AG09309 (cell line): ENCODE results near the gene ADIPOR2.

ENCODE experiments used
- DNase-seq: peaks from one replicate; pipeline ENCODE4 v3.0.0-alpha.2; 2010; ENCODE audit warnings: low read depth
- H3K4me3 ChIP-seq: 2 replicates; pipeline ENCODE4 v1.5.1; 2011; ENCODE audit warnings: mild to moderate bottlenecking, low read depth, low read length, moderate library complexity; ENCODE audit not compliant: control insufficient read depth
- CTCF ChIP-seq: IDR thresholded peaks from 2 replicates; pipeline ENCODE4 v1.5.1; 2011; ENCODE audit warnings: mild to moderate bottlenecking, low read depth, low read length, inconsistent platforms; ENCODE audit not compliant: insufficient read depth, control insufficient read depth; ENCODE audit errors: missing control alignments

The ADIPOR2 gene

DNA sequence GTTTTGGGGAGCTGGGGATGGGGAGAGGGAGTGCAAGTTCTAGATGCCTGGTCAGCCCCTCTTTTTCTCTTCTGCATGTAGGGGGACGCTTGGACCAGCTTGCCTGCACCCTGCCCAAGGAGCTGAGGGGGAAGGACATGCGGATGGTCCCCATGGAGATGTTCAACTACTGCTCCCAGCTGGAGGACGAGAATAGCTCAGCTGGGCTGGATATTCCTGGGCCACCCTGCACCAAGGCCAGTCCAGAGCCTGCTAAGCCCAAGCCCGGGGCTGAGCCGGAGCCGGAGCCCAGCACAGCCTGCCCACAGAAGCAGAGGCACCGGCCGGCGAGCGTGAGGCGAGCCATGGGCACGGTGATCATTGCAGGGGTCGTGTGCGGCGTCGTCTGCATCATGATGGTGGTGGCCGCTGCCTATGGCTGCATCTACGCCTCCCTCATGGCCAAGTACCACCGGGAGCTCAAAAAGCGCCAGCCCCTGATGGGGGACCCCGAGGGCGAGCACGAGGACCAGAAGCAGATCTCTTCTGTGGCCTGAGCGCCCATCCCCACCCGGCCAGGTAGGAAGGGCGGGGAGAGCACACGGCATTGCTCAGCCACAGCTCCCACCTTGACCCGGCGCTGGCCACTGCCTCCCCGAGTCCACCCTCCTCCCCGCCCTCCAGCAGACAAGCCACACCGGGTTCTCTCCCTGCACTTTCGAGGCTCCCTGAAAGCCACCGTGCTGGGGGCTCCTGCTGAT is 143.5 kb downstream of the ADIPOR2 start:
- TF ChIP-seq CTCF, result no peak
- H3K4me3 ChIP-seq, result no peak overlapping the region
- DNase-seq, result no peak

- no peak overlapping the region for H3K4me3 ChIP-seq
- TF ChIP-seq CTCF, result no peak
- DNase-seq, result no peak
These were observed 144.6 kb downstream of the ADIPOR2 start for GRCh38 chr12:1835211-1836131.

- TF ChIP-seq CTCF, result no peak
- DNase-seq, result no peak
- no peak overlapping the region for H3K4me3 ChIP-seq
These were observed 145.5 kb downstream of the ADIPOR2 start for GRCh38 chr12:1836241-1836803.

GRCh38 chr12:1836854-1837421 is 146.1 kb downstream of the ADIPOR2 start:
- no peak for DNase-seq
- no peak overlapping the region for H3K4me3 ChIP-seq
- TF ChIP-seq CTCF, result no peak

- H3K4me3 ChIP-seq, result no peak overlapping the region
- no peak for TF ChIP-seq CTCF
- no peak for DNase-seq
These were observed 146.8 kb downstream of the ADIPOR2 start for GRCh38 chr12:1837541-1838204.
